ENCODE measurements around the gene ATP8B1. TPM values are rescaled to one million over a fixed set of nuclear protein-coding genes. Genes with fewer than 3 reads are reported as not detected.

ATP8B1 gene
- total RNA-seq, 1 donor: 46.7 TPM

DNA sequence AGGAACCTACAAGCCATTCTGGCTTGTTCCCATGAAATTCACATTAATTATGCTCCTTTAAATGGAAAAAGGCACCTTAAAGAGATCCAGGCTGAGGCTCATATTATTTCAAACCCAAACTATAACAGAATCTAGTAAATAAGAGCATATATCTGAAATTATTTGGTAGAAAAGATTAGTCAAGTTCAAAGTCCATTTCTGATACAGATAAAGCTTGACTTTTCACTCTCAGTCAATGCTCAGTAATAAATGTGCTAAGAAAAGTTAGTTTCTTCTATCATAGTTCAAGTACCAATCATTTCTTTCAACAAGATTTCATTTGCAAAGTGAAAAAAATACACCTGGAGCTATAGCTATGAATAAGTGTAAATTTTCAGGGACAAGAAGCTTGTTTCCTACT, 119.6 kb downstream of the ATP8B1 start:
- Histone ChIP-seq H3K36me3 (ENCODE audit: insufficient read depth, low read length) (peaks cover 70% of the 10 kb centered on the region), H3K27ac (ENCODE audit: low read depth, low read length) (no peak overlapping the region), H3K27me3 (ENCODE audit: insufficient read depth, low read length) (no peaks in the 10 kb centered on the region), H3K4me2 (ENCODE audit: insufficient read depth, low read length) (no peak overlapping the region), H3K4me3 (ENCODE audit: insufficient read depth, low read length) (no peak overlapping the region), H3K9me3 (ENCODE audit: low read depth, low read length) (no peaks in the 10 kb centered on the region), H3K4me1 (ENCODE audit: insufficient read depth, low read length) (no peaks in the 10 kb centered on the region), H4K20me1 (ENCODE audit: insufficient read depth, low read length) (peaks cover 2% of the 10 kb centered on the region), H2AFZ (ENCODE audit: low read length) (no peak overlapping the region), H3K79me2 (ENCODE audit: insufficient read depth, low read length) (peaks cover 28% of the 10 kb centered on the region)
- DNase-seq (ENCODE audit: insufficient read length, low spot score, missing footprints): no peak
- TF ChIP-seq, protein P1, sequence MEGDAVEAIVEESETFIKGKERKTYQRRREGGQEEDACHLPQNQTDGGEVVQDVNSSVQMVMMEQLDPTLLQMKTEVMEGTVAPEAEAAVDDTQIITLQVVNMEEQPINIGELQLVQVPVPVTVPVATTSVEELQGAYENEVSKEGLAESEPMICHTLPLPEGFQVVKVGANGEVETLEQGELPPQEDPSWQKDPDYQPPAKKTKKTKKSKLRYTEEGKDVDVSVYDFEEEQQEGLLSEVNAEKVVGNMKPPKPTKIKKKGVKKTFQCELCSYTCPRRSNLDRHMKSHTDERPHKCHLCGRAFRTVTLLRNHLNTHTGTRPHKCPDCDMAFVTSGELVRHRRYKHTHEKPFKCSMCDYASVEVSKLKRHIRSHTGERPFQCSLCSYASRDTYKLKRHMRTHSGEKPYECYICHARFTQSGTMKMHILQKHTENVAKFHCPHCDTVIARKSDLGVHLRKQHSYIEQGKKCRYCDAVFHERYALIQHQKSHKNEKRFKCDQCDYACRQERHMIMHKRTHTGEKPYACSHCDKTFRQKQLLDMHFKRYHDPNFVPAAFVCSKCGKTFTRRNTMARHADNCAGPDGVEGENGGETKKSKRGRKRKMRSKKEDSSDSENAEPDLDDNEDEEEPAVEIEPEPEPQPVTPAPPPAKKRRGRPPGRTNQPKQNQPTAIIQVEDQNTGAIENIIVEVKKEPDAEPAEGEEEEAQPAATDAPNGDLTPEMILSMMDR (IDR thresholded peaks at IDR 0.05; ENCODE audit: extremely low read depth, low read depth, low read length): no peak

DNA sequence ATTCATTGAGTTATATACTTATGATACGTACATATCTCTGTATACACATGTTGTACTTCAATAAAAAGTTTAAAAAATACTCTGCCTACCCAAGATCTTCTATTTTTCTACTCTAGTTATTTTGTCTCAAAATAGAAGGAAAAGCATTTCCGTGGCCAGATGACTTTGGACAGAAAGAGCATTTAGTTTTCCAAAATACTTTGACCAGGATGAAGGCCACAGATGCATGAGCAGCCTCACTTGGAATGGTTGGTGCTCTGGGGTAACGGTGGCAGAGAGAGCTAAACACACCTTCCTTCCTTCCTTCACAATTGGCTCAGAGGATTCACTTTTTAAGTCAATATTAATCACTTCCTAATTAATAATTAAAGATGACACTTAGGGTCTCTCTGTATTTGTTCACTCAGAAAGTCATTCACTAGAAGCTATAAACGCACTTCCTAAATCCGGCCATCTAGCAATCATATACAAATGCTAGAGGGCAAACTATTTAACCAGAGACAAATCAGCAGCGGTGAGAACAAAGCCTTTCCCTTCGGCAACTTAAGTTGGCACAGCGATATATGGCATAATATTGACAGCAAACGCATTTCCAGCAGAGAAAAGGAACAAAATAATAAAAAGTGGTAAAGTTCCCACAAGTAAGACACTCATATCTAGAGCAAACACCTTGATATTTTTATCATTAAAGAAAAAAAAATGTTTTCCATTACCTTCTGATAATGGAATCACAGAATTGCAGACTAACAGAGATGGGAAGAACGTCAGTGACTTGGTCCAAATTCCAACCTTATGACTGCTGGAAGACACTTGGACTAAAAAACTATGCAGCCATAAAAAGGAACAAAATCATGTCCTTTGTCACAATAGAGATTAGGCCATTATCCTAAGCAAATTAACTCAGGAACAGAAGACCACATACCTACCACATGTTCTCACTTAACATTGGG, 125.6 kb downstream of the ATP8B1 start:
- no peak overlapping the region for H3K4me3 ChIP-seq (ENCODE audit: insufficient read depth, low read length)
- no peaks in the 10 kb centered on the region for H3K27me3 ChIP-seq (ENCODE audit: insufficient read depth, low read length)
- DNase-seq (ENCODE audit: insufficient read length, low spot score, missing footprints): no peak
- peaks cover 7% of the 10 kb centered on the region for H4K20me1 ChIP-seq (ENCODE audit: insufficient read depth, low read length)
- no peaks in the 10 kb centered on the region for H3K4me1 ChIP-seq (ENCODE audit: insufficient read depth, low read length)
- no peak overlapping the region for H3K4me2 ChIP-seq (ENCODE audit: insufficient read depth, low read length)
- H3K36me3 ChIP-seq (ENCODE audit: insufficient read depth, low read length): peaks cover 70% of the 10 kb centered on the region
- peaks cover 50% of the 10 kb centered on the region for H3K79me2 ChIP-seq (ENCODE audit: insufficient read depth, low read length)
- TF ChIP-seq, protein P1 (IDR thresholded peaks at IDR 0.05; ENCODE audit: extremely low read depth, low read depth, low read length): no peak
- no peaks in the 10 kb centered on the region for H3K9me3 ChIP-seq (ENCODE audit: low read depth, low read length)
- no peak overlapping the region for H2AFZ ChIP-seq (ENCODE audit: low read length)
- H3K27ac ChIP-seq (ENCODE audit: low read depth, low read length): peak overlapping the region; percentile 12

DNA sequence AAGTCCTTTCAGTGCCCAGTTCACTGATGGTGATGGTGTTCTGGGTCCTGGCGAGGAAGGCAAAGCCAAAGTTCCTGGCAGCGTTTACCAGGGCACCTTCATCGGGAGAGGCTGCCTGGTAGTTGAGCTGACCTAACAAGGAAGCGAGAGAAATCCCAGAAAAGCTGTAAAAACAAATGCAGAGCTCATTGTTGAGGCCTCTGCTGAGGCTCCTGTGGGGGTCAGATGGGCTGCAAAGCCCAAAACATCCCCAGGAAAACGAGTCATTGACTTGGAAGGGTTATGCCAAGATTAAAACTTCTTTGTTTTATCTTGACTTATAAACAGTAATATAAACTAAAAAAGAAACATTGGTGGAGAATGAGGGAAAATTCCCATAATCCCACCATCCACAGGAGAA, 128.2 kb downstream of the ATP8B1 start:
- Histone ChIP-seq H3K79me2 (ENCODE audit: insufficient read depth, low read length) (peaks cover 62% of the 10 kb centered on the region), H3K4me1 (ENCODE audit: insufficient read depth, low read length) (no peaks in the 10 kb centered on the region), H3K4me2 (ENCODE audit: insufficient read depth, low read length) (no peak overlapping the region), H3K4me3 (ENCODE audit: insufficient read depth, low read length) (no peak overlapping the region), H4K20me1 (ENCODE audit: insufficient read depth, low read length) (peaks cover 5% of the 10 kb centered on the region), H3K27ac (ENCODE audit: low read depth, low read length) (no peak overlapping the region), H2AFZ (ENCODE audit: low read length) (no peak overlapping the region), H3K9me3 (ENCODE audit: low read depth, low read length) (no peaks in the 10 kb centered on the region), H3K36me3 (ENCODE audit: insufficient read depth, low read length) (peaks cover 74% of the 10 kb centered on the region), H3K27me3 (ENCODE audit: insufficient read depth, low read length) (no peaks in the 10 kb centered on the region)
- no peak for DNase-seq (ENCODE audit: insufficient read length, low spot score, missing footprints)
- TF ChIP-seq, protein P1 (IDR thresholded peaks at IDR 0.05; ENCODE audit: extremely low read depth, low read depth, low read length): no peak

DNA sequence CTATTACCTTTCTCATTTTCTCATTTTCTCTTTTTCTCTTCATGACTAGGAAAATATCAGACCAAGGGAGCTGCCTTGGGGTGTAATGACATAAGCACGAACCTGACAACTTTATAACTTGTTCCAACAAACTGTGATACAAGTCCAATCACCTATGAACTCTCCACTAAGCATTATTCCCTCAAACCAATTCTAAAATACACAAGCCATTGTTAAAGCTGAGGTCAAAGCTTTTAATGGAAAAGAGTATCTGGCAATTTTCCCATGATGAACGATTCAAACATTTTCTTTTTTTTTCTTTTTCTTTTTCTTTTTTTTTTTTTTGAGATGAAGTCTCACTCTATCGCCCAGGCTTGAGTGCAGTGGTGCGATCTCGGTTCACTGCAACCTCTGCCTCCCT, 133.1 kb downstream of the ATP8B1 start:
- H3K27me3 ChIP-seq (ENCODE audit: insufficient read depth, low read length): no peaks in the 10 kb centered on the region
- H3K36me3 ChIP-seq (ENCODE audit: insufficient read depth, low read length): peaks cover 84% of the 10 kb centered on the region
- H3K4me3 ChIP-seq (ENCODE audit: insufficient read depth, low read length): no peak overlapping the region
- no peak overlapping the region for H3K4me2 ChIP-seq (ENCODE audit: insufficient read depth, low read length)
- H3K79me2 ChIP-seq (ENCODE audit: insufficient read depth, low read length): peaks cover 60% of the 10 kb centered on the region
- no peak overlapping the region for H3K27ac ChIP-seq (ENCODE audit: low read depth, low read length)
- no peaks in the 10 kb centered on the region for H4K20me1 ChIP-seq (ENCODE audit: insufficient read depth, low read length)
- H3K9me3 ChIP-seq (ENCODE audit: low read depth, low read length): no peaks in the 10 kb centered on the region
- DNase-seq (ENCODE audit: insufficient read length, low spot score, missing footprints): no peak
- no peak overlapping the region for H2AFZ ChIP-seq (ENCODE audit: low read length)
- TF ChIP-seq, protein P1 (IDR thresholded peaks at IDR 0.05; ENCODE audit: extremely low read depth, low read depth, low read length): no peak
- H3K4me1 ChIP-seq (ENCODE audit: insufficient read depth, low read length): peaks cover 19% of the 10 kb centered on the region
